GM19043 (cell line): ENCODE measurements around the gene PLEKHA7.

Experiments used
- ATAC-seq: cut with Tn5 transposase; IDR thresholded peaks from one replicate; pipeline ENCODE4 v1.9.1; 2021; ENCODE audit warnings: low read depth; ENCODE audit not compliant: unreplicated experiment

The PLEKHA7 gene

DNA sequence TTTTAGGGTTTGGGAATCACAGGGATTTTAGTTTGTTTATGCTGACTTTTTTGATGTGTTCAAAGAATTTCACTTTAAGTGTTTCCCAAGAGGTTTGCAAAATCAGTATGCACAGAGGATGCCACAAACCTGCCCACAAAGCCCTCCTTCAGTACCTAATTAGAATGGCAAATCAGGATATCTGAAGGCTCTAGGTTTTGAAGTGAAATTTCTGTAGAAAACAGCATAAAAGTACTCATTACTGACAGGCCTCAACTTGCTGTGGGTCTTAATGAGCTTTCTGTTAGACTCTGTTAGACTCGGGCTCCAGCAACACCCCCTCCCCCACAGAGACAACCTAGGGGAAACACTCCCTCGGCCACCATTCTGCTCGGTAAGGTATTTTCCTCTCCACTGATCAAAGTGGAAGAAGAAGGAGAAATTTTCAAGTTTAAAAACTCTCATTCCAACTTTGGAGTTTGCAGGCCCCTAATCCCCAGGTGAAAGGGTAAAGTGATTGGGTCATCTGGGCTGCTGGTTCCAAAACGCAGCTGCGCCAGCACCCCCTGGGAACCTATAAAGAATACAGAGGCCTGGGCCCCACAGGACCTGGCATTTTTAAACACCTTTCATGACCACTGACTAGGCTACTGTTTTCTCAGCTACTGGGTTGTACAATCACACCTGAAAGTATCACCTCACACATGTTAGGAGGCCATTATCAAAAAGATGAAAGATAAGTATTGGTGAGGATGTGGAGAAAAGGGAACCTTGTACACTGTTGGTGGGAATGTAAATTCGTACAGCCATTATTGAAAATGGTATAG is 67.5 kb downstream of the PLEKHA7 start:
- peak; percentile 54 for ATAC-seq

DNA sequence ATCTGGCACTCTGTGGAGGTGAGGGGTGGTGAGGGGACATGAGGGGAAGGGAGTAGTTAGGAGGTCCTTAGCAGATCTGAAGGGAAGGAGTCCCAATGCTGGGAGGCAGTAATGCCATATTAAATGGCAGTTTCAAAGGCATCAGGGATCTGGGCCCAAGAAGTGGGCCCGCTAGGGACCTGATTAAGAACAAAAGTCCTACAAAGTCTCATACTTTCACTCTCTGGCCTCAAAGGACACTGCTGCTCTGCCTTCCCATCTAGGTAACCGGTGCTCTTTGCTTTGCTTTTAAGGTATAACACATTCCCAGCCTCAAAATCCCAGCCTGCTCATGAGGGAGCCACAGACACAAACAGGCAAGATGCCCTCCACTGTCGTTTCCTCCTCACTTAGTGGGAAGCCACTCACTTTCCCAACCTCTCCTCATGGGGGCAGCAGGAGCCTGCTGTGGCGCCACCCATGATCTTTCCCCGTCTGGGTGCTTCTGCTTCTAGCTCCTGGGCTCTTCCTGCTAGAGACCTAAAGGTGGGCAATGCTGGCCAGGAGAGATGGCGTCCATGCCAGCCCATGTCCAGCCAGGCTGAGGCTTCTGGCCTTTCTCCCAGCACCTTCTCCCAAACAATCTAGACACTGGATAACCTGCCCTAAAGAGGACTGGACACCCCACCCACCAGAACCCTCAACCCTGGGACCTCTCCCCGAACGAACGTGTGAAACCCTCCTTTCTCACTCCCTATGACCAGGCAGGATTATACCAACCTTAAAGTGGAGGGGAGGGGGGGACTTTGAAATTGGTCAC is 68.3 kb downstream of the PLEKHA7 start:
- ATAC-seq = peak; percentile 79

DNA sequence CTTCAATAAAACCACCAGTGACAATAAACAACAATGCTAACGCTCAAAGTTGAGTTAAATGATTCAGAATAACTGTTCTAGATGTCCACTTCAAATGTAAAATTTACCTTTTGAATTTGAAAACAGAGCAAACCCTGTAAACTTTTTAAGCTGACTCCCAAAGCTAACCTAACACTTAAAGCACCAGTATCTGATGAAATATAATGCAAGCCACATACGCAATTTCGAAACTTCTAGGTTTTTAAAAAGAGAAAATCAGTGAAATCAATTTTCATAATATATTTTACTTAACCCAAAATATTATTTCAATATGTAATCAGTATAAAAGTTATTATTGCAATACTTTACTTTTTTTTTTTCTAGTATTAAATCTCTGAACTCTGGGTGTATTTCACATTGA is 71.3 kb downstream of the PLEKHA7 start:
- ATAC-seq = no peak

DNA sequence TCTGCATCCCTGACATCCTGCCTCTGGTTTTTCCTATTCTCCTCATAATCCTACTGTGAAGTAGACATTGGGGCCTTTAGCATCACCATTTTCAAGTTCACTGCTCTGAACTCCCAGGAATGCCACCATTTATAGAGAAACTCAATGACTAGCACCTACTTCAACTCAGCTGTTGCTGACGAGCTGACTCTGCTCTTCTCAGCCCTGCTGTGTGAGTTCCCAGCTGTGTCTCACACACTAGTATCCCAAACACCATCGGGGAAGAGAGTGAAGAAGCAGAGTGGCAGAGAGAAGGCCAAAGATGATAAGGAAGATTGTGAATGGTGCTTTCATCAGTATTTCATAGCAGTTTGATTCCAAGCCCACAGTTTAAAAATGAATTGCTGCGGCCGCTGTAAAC is 71.9 kb downstream of the PLEKHA7 start:
- ATAC-seq = no peak

DNA sequence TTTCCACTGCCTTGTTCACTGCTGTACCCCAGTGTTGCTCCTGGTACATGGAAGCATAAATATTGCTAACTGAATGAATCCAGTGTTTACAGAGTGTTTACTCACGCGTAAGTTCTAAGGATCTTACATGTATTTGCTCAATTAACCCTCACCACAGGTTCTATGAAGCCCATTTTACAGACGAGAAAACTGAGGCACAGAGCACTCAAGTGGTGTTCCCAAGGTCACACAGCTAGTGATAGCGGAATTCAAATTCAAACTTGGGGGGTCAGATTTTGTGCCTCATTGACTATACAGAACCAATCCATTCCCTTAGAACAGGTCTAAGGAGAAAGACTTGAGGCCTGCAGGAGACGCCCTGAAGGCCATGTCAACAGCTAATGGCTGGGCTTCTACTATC is 72.3 kb downstream of the PLEKHA7 start:
- no peak for ATAC-seq

DNA sequence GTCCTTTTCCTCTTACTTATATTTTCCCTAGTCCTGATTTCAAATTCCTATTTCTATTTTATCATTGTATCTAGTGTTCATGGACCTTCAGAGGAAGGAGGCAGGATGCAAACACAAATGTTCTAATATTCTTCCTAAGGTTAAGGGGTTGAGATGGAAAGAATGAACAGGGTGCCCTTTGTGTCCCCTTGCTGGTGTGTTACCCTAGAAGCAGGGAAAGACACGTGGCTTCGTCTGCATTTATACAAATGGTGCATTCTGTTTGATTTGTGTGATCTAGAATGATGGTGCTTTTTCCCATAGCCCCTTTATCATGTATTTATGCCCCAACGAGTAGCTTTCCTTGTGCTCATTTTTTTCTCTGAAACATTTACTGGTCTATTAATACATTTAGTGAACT is 76.2 kb downstream of the PLEKHA7 start:
- ATAC-seq = no peak

DNA sequence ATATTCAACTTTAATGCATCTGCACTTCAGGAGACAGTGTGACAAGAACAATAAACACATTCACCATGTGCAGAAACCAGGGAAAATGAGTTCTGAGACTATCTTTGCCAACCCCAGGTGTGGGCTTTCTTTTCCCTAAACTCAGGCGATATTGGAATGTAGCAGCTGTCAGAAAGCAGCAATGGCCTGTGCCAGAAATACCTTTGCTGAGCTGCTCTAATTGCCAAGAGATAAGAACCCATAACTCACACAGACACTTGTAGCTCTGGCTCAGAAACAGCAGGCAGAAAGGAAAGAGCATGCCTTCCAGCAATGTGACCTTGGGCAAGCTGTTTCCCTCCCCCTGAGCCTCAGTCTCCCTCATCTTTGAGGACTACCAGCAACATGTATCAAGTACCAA is 77.6 kb downstream of the PLEKHA7 start:
- ATAC-seq = no peak

DNA sequence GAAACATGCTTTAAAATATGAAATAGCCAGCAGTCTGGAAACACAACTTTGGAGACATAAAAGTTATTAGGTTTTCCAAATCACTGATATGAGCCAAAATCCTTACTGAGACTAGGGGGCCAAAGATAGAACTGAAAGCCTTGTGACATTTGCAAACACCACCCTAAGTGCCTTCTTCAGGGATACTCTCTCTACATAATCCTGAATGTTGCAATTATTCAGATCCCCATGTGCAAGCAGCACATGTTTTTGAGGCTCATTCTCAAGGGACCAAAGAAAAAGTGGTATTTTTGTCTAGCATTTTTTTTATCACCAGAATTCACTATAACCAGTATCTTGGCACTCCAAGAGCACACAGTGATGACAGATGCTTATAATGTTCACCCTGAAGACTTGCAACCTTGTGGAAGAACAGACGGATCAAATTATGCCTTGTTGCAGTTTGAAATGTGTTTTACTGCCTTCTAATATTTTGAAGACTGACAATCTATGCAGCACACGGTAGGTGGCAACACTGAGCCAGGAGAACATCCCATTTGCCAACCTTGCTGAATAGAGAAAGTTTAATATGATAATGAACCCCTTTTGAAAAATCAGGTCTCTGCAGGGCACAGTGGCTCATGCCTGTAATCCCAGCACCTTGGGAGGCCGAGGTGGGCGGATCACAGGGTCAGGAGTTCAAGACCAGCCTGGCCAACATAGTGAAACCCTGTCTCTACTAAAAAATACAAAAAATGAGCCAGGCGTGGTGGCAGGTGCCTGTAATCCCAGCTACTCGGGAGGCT is 78.5 kb downstream of the PLEKHA7 start:
- ATAC-seq = no peak

DNA sequence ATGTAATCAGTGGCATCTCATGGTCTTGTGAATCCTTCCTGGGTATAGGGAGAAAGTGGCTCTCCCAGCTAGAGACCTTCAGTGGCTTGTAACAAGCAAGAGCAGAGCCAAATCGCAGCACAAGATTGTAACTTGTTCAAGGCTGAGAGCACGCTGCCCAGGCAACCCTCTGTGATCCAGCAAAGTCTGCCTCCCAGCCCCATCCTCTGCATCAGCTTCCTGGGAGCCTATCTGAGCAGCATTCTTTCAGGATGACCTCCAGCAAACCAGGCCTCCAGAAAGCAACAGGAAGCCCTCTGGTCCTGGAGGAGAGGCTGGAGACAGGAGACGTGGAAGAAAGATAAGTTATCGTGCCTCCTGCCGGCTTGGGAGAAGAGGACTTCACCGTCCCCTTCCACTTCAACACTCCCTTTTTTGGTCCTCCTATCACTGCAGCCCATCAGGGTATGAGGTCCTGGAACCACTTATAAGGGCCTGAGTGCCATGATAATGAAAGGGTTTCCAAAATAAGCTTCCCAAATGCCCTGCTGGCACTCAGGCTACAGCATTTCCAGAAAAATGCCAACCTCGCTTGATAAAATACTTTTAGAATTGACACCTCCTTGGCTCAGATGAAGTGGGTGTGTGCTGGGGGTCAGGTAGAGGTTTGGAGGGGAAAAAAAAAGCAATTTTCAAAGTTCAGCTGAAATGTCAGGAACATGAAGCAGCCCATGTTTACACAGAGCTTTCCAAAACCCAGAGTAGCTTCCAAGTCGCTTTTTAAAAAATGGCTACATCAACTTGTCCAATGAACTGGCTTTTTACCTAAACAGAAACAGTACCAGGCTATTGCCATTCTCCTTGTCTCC is 80.2 kb downstream of the PLEKHA7 start:
- ATAC-seq = no peak

DNA sequence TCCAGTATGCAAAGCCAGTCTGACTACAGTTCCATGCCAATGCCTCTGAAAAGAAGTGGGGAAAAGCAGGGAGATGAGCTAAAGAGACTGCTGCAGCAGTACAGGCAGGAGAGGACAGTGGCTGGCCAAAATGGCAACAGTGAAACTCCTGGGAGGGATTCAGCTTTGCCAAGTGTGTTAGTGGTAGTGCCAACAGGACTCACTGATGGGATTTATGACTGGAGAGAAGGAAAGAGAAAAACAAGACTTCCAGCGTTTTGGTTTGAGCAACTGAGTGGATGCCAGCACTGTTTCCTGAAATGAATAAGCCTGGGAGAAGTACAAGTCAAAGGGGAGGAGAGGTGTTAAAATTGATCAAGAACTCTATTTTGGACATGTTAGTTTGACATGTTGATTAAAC is 80.9 kb downstream of the PLEKHA7 start:
- no peak for ATAC-seq

DNA sequence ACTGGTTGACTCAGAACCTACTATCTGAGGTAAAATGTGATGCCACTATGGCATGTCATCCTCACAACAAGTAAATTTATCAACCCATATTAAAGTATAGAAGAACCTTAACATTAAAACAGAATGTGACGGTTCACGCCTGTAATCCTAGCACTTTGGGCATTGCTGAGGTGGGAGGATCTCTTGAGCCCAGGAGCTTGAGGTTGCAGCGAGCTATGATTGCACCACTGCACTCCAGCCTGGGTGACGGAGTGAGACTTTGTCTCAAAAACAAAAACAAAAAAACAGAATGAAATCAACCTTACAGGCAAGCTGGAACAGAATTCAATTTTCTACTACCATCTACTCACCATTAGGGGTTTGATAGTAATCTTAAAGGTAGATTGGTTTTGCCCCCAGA is 86.2 kb downstream of the PLEKHA7 start:
- no peak for ATAC-seq

DNA sequence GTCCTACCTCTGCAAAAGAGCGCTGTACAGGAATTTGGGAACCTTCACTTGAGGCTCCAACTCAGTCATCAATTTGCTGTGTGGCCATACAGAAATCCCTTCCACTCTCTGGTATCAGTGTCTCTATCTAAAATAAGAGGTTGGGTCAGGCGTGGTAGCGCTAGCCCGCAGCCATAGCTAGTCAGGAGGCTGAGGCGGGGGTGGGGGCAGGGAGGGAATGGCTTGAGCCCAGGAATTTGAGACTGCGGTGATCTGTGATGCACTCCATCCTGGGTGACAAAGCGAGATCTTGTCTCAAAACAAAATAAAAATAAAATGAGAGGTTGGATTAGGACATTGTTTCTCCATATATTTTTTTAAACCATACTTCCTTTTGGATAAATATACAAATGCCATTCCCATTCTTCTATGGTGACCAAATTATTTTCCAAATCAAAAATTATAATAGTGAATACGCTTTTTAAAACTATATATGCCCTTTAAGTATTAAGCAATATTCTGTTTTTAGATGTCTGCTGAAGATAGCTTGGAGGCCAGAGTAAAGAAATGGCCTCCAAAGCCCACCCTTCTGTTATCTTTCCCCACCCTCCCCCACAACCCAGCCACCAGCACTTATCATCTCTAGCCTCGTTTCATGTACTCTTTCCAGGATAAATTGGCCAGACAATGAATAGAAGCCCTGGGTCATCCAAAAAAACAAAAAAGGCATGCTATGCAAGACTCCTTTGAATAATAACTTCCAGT is 87.2 kb downstream of the PLEKHA7 start:
- no peak for ATAC-seq

DNA sequence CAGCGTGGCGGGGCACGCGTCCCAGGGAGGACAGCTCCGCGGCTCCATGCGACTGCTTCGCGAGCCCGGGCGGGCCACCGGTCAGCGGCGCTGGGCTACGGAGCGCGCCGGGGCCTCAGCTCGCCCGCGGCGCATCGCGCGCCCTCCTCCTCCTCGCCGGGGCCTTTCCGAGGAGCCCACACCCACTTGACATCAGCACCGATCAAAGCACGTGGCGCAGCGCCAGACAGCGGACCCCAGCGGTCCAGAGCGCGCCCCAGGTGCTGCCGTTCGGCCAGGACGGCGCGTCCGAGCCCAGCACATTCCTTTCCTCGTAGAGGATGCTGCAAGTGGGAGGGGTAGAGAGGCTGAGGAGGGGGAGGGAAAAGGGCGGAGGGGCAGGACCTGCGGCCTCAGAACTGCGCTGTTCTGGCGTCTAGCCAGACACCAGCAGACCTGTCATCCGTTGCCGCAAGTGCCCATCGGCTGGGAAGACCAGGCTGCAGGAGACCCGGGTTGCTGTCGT is 88.6 kb downstream of the PLEKHA7 start:
- no peak for ATAC-seq

DNA sequence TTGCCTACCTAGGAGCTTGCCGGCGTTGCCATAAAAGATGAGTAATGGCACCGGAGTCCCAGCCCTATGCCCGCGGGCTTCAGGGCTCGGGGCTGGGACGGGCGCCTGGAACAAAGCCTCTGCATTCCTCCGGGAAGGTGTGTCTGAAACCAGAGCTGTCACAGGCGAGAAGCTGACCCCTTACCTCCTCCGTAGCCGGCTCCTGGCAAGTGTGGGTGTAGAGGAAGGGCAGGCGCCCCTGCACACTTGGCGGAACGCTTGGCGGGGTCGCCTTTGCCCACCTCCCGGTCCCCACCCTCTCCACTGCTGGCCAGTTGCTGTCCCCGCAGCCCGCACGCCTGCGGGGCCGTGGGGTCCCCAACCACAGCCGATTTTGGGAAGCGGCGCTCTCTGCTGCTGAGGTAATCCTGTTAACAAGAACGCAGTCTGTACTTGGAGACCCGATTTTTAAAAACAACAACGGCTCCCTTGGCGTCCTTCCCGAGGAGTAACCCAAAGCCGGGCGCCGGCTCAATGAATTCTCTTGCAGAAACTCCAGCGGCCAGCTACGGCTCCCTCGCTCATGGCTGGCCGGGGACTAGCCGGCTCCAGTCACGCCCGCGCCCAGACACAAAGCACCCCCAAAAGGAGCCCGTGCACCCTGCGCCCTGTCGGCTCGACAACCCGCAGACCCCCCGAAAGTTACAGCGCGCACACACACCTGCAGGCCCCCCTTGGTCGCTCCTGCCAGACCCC is 89.2 kb downstream of the PLEKHA7 start:
- ATAC-seq = peak; percentile 23

DNA sequence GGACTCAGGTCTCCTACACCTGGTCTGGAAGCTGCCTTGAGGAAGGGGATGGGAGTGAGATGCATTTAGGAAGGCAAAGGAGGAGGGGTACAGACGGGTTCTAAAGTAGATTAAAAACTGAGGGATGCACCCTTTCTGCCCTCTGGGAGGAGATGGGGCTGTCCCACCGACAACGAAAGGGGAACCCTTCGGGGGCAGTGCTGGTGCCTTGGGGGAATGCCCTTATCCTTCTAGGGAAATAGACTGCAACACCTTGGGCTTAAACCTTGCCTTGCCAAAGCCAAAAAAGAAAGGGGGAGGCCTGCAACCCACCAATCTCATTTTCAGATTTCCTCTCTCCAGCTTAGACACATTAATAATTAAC is 89.8 kb downstream of the PLEKHA7 start:
- peak; percentile 53 for ATAC-seq

DNA sequence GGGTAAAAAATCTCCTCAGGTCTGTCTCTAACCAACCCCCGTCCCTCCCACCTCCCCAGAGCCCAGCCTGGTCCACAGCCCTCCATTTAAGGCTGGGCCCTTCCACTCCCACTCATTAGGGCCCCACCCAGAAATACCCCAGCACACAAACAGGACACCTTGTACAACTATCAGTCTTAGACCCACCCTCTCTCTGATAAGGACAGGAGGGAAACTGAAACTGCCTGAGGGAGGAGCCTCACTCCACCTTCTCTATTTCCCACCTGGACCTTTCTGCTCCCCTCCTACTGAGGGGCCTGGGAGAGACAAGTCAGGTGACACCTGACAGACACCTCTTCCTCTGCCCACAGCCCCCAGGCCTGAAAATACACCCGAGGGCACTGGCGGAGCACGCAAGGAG is 90.2 kb downstream of the PLEKHA7 start:
- peak; percentile 43 for ATAC-seq

DNA sequence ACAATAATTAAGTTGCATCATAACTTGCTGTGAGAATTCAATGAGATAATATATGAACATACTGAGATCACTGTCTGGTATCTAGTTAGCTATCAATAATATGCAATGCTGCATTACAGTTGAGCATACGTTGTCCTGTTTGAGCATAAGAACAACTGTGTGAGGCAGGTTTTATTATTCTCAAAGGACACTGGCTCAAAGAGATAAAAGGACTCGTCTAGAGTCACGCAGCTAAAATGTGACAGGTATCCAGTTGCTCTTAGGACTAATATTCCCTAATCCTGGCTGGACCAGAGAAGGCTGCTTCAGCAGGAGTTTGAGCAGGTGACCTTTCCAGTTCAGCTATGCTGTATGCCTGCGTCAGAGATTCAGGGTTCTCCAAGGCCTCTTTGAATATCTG is 92.5 kb downstream of the PLEKHA7 start:
- ATAC-seq = no peak

DNA sequence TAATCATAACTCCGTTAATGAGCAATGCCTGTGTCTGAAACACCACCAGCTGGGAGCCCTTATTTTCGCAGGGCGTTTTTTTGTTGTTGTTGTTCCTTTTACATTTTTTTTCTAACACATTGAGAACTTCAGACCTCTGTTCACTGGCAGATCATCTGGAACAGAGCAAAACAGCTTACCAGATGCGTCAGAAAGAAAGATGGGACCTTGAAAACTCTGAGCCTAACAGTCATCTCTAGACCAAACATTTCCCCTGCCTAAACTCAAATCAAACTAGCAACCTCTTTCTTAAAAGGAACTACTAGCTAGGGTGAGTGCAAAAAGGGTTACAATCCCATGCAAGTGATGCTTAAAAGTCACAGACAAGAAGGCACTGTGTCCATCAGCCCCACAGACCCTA is 93.2 kb downstream of the PLEKHA7 start:
- no peak for ATAC-seq

DNA sequence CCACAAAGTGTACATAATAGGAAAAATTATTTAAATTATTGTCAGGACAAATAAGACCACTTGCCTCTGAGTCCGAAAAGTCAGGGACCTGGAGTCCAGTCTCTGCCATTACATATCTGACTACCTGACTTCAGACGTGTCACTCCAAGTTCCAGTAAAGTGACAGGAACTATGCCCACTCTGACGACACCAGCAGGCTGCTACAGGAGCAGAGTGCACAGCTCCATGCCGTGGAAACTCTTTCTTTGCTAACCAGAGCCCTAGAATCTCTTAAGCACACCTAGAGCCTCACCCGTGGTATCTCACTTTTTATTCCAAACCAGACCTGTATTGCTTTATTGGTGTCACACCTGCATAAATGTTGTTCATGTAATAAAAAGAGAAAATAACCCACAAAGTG is 93.7 kb downstream of the PLEKHA7 start:
- no peak for ATAC-seq
